ENCODE measurements around the gene KRTAP5-3.
A peak's percentile ranks its signal among the peaks of the same experiment; 100 is the strongest.

Gene KRTAP5-3

DNA sequence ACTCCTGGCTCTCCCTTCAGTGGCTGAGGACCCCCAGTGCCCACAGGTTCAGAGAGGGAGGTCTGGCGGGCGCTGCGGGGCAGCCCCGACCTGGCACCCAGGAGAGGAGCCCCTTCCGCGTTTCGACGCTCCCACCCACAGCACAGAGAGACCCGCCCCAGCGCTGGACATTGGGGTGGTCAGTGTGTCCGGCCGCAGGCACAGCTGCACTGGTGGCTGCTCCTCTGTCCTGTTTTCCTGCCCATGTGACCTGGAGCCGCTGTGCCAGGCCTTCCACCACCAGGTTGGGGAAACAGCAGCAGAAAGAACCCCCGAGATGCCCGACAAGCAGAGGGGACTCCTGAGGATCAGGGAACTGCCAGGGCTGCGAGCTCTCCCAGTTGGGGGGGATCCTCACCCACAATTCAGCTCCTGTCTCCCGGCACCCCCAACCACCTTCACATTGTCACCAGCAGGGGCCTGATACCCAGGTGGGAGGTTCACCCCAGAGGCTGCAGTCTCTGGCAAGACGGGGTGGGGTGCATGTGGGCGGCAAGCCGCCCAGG is 35.0 kb upstream of the KRTAP5-3 start:
- no peak for DNase-seq

GRCh38 chr11:1642288-1643145 is 34.3 kb upstream of the KRTAP5-3 start:
- DNase-seq = no peak

DNA sequence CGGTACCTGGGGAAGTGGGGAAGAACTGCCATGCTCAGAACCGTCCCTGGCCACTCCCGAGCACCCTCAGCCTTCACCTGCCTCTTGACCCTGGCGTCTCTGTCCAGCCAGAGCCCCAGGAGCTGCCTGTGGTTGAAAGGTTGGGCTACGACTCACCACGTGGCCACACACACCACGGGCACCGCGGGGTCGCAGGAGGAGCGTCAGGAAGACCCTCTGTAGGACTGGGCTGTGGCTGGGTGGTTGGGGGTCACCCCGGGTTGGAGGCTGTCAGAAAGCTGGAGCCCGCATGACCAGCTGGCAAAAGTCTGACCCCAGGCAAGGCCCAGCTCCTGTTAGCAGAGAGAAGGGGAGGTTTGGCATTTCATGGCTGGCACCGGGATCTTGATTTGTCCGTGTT is 32.8 kb upstream of the KRTAP5-3 start:
- DNase-seq = no peak

DNA sequence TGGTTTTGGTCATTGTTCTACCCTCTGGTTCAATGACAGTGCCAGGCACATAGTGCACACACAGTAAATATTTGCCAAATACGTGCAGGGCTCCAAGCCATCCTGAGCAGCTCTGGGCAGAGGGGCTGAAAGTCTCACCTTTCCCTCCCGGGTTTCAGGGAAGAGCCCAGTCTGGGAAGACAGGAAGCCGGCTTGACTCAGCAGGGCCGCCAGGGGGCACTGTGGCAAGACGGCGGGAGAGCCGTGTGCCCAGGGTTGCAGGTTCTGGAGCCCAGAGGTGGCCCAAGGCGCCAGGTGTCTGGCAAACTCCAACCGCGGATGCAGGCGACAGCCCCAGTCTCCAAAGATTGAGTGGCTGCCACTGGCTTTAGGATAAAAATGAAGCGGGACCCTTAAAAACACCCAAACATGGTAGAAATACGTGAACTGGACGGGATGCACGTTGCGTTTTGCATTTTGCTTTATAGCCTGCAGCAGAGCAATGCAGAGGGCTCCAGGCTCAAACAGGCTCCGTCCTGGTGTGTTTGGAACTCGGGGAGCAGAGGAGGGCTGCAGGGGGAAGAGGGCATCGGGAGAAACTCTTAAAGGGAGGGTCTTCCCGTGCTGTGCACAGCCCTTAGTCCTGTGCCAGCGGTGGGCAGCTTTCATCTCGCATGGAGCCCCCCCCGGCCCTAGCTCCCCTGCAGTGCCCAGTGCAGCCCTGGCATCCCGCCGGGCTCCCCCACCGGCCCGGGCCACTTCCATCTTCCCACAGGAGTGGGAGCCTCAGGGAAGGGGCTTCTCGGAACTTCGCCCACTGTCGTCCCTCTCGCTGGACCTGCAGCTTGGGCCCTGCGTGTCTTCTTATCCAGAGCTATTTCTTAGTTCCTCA is 32.0 kb upstream of the KRTAP5-3 start:
- peak in 2 of 56 donors; percentile 16 to 28 for DNase-seq

DNA sequence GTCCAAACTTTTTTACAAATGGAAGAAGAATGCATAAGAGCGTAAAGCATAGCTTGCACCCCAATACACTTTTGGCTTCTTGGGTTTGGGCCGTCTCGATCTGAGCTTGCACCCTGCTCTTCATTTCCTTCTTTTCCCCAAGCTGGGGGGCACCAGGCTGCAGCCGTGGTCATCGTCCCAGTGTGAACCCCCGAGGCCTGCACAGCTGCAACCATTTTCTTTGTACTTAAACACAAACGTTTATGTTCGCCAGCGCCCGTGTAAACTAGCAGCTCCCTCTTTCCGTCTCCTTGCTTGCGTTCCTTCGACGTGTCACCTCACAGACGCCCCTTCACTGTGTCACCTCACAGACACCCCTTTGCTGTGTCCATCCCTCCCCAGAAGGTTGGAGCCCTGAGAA is 31.4 kb upstream of the KRTAP5-3 start:
- no peak for DNase-seq

- no peak for DNase-seq
Measured at GRCh38 chr11:1639102-1639620, 30.9 kb upstream of the KRTAP5-3 start.

- no peak for DNase-seq
Measured at GRCh38 chr11:1638344-1638743, 30.1 kb upstream of the KRTAP5-3 start.

DNA sequence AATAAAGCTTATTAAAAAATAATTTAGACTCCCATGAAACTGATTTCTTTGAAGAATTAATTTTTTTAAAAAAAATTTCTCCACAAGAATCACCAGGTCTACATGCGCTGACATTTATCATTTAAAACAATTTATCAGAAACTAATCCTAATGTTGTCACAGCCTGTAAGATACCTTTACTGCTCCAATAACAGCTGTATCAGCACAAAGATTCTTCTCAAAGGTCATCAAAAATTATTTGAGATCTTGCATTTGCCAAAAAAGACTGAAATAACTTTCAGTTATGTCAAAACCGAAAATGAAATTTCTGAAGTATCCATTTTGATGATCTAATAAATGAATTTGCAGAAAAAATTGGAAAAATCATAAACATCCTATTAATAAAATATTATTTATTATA is 29.4 kb upstream of the KRTAP5-3 start:
- DNase-seq = no peak

DNA sequence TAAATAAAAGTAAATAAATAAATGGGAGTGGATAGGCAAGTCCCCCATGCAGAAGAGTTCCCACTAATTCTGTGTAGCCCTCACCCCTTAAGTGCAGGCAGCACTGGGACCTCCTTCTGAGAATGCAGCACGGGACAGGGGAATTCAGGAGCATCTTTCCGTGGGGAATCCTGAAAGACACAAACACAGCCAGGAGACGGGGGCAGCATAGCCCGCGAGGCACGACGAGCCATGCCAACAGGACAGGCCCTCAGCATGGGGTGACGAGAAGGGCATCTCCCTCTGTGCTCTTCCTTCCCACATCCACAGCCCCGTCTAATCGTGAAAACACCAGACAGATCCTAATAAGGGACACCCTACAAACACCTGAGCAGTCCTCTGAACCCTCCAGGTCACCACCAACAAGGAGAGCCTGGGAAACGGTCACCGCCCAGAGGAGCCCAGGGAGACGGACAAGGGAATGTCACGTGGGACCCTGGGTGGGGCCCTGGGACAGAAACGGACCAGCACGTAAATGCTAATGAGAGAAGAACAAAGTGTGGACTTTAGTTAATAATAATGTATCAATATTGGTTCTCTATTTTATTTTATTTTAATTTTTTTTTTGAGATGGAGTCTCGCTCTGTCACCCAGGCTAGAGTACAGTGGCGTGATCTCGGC is 28.2 kb upstream of the KRTAP5-3 start:
- no peak for DNase-seq

DNA sequence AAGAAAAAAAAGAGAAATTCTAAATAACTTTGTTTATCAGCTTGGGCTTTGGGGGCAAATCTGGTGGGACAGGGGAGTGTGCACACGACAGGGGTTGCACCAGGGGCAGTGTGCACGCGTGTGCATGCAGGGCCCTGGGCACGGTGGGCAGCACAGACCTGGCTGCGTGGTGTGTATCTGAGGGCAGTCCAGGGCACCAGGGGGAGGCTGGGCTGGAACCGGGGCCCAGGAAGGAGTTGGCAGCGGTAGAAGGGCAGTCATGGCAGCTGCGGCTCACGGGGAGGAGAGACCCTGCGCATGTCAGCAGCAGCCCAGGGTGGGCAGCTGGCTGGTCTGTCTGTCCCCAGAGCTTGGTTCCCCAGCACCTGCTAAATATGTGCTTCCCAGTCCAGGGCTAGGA is 25.6 kb upstream of the KRTAP5-3 start:
- no peak for DNase-seq

- DNase-seq = no peak
Measured at GRCh38 chr11:1632053-1632714, 23.9 kb upstream of the KRTAP5-3 start.

GRCh38 chr11:1631066-1631568 is 22.9 kb upstream of the KRTAP5-3 start:
- no peak for DNase-seq

- no peak for DNase-seq
Measured at GRCh38 chr11:1630271-1630670, 22.0 kb upstream of the KRTAP5-3 start.

GRCh38 chr11:1629326-1630185 is 21.3 kb upstream of the KRTAP5-3 start, which contains the start of gene KRTAP5-5:
KRTAP5-5 (plus strand) TSS chr11:1629775; CDS start chr11:1629841, 66 bp downstream.
- no peak for DNase-seq

- peak in 31 of 56 donors; percentile 3 to 68 (median 28) for DNase-seq
Measured at GRCh38 chr11:1628506-1629325, 20.5 kb upstream of the KRTAP5-3 start.

- DNase-seq = no peak
Measured at GRCh38 chr11:1625541-1625940, 17.3 kb upstream of the KRTAP5-3 start.

DNA sequence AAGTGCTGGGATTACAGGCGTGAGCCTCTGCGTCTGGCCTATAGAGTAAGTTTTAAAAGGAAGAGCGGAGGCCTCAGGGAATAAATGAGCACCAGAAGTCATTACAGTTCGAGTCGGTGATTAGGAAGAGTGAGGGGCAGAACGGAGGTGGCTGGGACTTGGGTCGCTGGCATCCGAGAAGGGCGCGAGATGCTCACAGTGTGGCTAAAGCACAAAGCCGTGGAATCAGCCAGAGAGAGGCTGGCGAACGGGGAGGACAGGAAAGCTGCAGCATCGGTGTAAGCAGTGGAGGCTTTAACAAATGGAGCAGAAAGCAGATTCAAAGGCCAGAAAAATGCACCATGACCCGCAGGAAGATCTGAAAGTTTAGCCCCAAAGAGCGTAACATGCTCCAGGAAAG is 16.4 kb upstream of the KRTAP5-3 start:
- no peak for DNase-seq

DNA sequence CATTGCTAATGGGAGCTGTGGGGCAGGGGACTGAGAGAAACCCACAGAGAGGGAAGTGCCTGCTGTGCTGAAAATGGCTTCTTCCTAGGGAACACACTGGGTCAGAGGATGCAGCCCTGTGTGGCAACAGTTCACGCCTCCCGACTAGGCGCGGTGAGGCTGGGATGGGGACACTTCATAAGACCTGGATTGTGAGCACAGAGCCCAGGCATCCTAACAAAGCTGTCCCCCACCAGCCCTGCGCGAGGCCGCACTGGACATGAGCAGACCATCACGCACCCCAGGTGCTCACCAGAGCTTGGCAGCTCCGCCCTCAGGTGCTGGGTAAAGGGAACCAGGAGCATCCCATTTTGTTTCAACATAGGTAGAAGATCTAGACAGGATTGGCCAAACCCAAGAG is 15.5 kb upstream of the KRTAP5-3 start:
- DNase-seq = no peak

DNA sequence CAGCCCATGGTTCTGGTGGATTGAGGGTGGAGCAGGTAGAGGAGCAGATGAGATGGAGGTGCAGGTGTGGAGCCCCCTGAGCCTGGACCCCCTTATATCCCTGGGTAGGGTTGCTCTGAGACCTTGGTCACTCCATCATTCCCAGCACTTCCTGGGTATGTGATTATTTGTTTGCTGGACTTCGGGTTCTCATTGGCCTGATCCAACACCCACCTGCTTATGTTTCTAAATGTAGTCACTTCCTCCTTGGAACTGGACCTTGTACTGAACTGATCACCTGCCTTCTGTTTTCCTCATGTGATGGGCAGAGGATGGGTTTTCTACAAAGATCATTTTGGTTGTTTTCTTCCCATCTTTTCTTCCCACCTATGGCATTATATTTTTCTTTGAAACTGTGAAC is 13.8 kb upstream of the KRTAP5-3 start, which contains the start of gene KRTAP5-4:
TSS of gene KRTAP5-4 (minus strand) at position 53 of the 400 bp plus-strand sequence. CDS start at position 8, 45 bp downstream.
- no peak for DNase-seq
